ENCODE measurements around the gene KIAA0825.

DNA sequence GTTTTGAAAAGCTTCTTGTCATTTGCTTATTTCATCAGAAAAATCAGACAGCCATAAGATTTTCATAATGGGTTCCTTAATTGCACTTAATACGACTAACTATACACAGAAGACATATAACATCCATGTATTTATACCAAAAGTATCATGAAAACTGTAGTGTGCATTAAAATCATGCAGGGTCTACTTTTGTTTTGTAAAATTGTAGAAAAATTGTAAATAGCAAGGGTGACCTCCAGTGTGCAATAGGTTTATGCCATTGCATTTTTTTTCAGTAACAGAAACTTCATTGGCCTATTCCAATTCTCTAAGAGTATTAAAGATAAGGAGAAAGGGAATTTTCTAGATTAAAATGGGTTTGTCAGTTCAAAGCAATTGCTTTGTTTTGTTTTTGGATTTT, 307.6 kb downstream of the KIAA0825 start:
- TF ChIP-seq, protein P1, sequence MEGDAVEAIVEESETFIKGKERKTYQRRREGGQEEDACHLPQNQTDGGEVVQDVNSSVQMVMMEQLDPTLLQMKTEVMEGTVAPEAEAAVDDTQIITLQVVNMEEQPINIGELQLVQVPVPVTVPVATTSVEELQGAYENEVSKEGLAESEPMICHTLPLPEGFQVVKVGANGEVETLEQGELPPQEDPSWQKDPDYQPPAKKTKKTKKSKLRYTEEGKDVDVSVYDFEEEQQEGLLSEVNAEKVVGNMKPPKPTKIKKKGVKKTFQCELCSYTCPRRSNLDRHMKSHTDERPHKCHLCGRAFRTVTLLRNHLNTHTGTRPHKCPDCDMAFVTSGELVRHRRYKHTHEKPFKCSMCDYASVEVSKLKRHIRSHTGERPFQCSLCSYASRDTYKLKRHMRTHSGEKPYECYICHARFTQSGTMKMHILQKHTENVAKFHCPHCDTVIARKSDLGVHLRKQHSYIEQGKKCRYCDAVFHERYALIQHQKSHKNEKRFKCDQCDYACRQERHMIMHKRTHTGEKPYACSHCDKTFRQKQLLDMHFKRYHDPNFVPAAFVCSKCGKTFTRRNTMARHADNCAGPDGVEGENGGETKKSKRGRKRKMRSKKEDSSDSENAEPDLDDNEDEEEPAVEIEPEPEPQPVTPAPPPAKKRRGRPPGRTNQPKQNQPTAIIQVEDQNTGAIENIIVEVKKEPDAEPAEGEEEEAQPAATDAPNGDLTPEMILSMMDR (IDR thresholded peaks at IDR 0.05; ENCODE audit: low read depth, low read length), result no peak; the same call in 1 of the 2 replicates
- no peak for TF ChIP-seq EZH2phosphoT487 (IDR thresholded peaks at IDR 0.05; ENCODE audit: low read depth)
